PC-9 (cell line): Measurements from ENCODE around the gene PARP8. TPM values are rescaled to one million over a fixed set of nuclear protein-coding genes. Genes with fewer than 3 reads are reported as not detected.

Source experiments
- BruUV-seq: library from RNA; stranded (reverse); fragments of 400-500 nt; replicated peaks from 2 replicates; lab custom pipeline; 2021; lab: Mats Ljungman, UMichigan
- CTCF ChIA-PET: fragments of 300-600 bp; sonication (Branson Sonifier 250); formaldehyde crosslinking; loops from one replicate; lab custom pipeline; 2022; ENCODE audit warnings: antibody characterized with exemption; lab: Charles Lee
- POLR2A ChIA-PET: fragments of 300-600 bp; sonication (Branson Sonifier 250); formaldehyde crosslinking; loops from one replicate; lab custom pipeline; 2022; ENCODE audit warnings: antibody characterized with exemption; ENCODE audit not compliant: unreplicated experiment; lab: Charles Lee
- DNase-seq, 2 experiments: peaks; one replicate each; pipeline versions ENCODE4 v3.0.0 to v3.0.0-alpha.2; 2015 to 2022; ENCODE audit warnings: mixed read lengths in 1 of 2
- H2AFZ ChIP-seq: fragments of 200-600 bp; sonication (generic); 2 replicates; pipeline ENCODE4 v1.8.1; 2017; ENCODE audit warnings: antibody characterized with exemption
- H3F3A ChIP-seq: fragments of 200-600 bp; sonication (generic); 2 replicates; pipeline ENCODE4 v1.8.1; 2017; ENCODE audit warnings: antibody characterized with exemption, mild to moderate bottlenecking, low read depth; ENCODE audit not compliant: insufficient read depth
- H3K27ac ChIP-seq: fragments of 200-600 bp; sonication (generic); 2 replicates; pipeline ENCODE4 v1.6.1; 2016; ENCODE audit warnings: mixed run types
- H3K27me3 ChIP-seq: fragments of 200-600 bp; sonication (generic); 2 replicates; pipeline ENCODE4 v1.6.1; 2016; ENCODE audit warnings: low read depth, mixed run types; ENCODE audit not compliant: insufficient read depth
- H3K36me3 ChIP-seq: fragments of 200-600 bp; sonication (generic); 2 replicates; pipeline ENCODE4 v1.6.1; 2016; ENCODE audit warnings: low read depth, mixed run types
- H3K4me1 ChIP-seq: fragments of 200-600 bp; sonication (generic); replicated peaks from 2 replicates; pipeline ENCODE4 v1.6.1; 2016; ENCODE audit warnings: mixed run types; ENCODE audit not compliant: insufficient read depth
- H3K4me2 ChIP-seq: fragments of 200-600 bp; sonication (generic); 2 replicates; pipeline ENCODE4 v1.6.1; 2017; ENCODE audit warnings: mixed run types
- H3K4me3 ChIP-seq: fragments of 200-600 bp; sonication (generic); 2 replicates; pipeline ENCODE4 v1.6.1; 2016; ENCODE audit warnings: mixed run types
- H3K79me2 ChIP-seq: fragments of 200-600 bp; sonication (generic); 2 replicates; pipeline ENCODE4 v1.6.1; 2017; ENCODE audit warnings: low read depth, mixed run types
- H3K9me2 ChIP-seq: fragments of 200-600 bp; sonication (generic); 2 replicates; pipeline ENCODE4 v1.8.1; 2017; ENCODE audit warnings: mild to moderate bottlenecking; ENCODE audit not compliant: insufficient read depth
- H3K9me3 ChIP-seq: fragments of 200-600 bp; sonication (generic); 2 replicates; pipeline ENCODE4 v1.8.1; 2016; ENCODE audit warnings: low read depth; ENCODE audit not compliant: insufficient read depth
- H4K20me1 ChIP-seq: fragments of 200-600 bp; sonication (generic); 2 replicates; pipeline ENCODE4 v1.8.1; 2017; ENCODE audit not compliant: insufficient read depth
- EZH2 ChIP-seq: fragments of 200-600 bp; sonication (generic); IDR thresholded peaks from 2 replicates; pipeline ENCODE4 v1.8.0; 2017; ENCODE audit warnings: antibody characterized with exemption, low read depth
- intact Hi-C: fragments of 100-400 bp; cut with micrococcal nuclease; formaldehyde crosslinking; loops from one replicate; pipeline ENCODE4 v1.10.0; 2022; ENCODE audit not compliant: unreplicated experiment
- total RNA-seq: library from RNA; stranded (reverse); gene quantifications from 2 replicates; pipeline ENCODE4 v1.2.3, GENCODE V29; 2021
- TF ChIP-seq, protein P1 (sequence below): fragments of 200-600 bp; sonication (generic); conservative IDR thresholded peaks from 2 replicates; pipeline ENCODE4 v1.6.1; 2017; ENCODE audit warnings: mixed run types, antibody characterized with exemption, mild to moderate bottlenecking, moderate library complexity

Gene PARP8
- total RNA-seq, 1 experiment from 2014 or later: 17.6 TPM

DNA sequence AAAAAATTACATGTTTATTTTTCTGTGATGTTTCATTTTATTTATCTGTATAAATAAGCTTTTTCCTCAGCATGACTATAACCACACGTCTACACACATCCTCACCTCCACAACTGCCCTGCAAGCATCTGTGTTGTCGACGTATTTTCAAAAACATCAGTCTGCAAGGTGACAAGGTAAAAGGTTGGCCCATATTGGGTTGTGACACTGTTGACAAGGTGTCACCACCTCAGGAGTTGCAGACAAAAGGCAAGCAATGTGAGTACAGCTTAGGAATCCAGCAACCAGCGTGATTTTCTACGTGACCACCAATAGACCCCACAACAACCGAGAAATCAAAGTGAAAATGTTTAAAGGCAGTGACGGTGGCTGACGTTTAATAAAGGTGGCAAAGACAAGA is 187.6 kb downstream of the PARP8 start:
- Histone ChIP-seq H3K9me2 (no peaks in the 10 kb centered on the region), H3K9me3 (no peaks in the 10 kb centered on the region), H3K27me3 (no peaks in the 10 kb centered on the region), H3K4me1 (no peaks in the 10 kb centered on the region), H3K79me2 (no peaks in the 10 kb centered on the region), H3K27ac (no peak overlapping the region), H3K36me3 (no peaks in the 10 kb centered on the region), H3K4me3 (no peak overlapping the region), H4K20me1 (no peaks in the 10 kb centered on the region), H3F3A (no peaks in the 10 kb centered on the region), H2AFZ (no peak overlapping the region), H3K4me2 (no peak overlapping the region)
- BruUV-seq: no TSS peak
- ChIA-PET POLR2A (no interaction called here), CTCF (no interaction called here)
- no peak for DNase-seq
- intact Hi-C loops: no loop called here
- TF ChIP-seq, protein P1, sequence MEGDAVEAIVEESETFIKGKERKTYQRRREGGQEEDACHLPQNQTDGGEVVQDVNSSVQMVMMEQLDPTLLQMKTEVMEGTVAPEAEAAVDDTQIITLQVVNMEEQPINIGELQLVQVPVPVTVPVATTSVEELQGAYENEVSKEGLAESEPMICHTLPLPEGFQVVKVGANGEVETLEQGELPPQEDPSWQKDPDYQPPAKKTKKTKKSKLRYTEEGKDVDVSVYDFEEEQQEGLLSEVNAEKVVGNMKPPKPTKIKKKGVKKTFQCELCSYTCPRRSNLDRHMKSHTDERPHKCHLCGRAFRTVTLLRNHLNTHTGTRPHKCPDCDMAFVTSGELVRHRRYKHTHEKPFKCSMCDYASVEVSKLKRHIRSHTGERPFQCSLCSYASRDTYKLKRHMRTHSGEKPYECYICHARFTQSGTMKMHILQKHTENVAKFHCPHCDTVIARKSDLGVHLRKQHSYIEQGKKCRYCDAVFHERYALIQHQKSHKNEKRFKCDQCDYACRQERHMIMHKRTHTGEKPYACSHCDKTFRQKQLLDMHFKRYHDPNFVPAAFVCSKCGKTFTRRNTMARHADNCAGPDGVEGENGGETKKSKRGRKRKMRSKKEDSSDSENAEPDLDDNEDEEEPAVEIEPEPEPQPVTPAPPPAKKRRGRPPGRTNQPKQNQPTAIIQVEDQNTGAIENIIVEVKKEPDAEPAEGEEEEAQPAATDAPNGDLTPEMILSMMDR: no peak
- no peak for TF ChIP-seq EZH2

DNA sequence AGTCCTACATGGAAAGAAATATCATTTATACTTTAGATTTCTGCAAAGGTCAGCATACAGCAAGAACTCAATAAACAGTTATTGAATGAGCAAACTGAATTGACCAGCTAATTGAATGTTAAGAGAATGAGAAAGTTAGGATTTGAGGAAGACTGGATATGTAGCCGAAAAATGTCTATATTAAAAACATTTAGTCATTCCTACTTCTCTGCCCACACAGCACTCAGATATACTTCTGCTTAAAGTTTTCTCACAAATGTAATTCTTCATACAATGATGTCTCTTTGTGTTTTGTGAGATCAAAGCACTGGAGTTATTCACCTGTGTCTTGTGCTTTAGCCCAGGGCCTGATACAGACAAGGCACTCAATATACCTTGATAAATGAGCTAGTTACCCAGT is 188.6 kb downstream of the PARP8 start:
- H3K27ac ChIP-seq: no peak overlapping the region
- H3F3A ChIP-seq: no peaks in the 10 kb centered on the region
- H3K9me2 ChIP-seq: no peaks in the 10 kb centered on the region
- TF ChIP-seq, protein P1: no peak
- TF ChIP-seq EZH2: no peak
- no peaks in the 10 kb centered on the region for H3K27me3 ChIP-seq
- intact Hi-C loops: no loop called here
- H2AFZ ChIP-seq: no peak overlapping the region
- no peaks in the 10 kb centered on the region for H3K4me1 ChIP-seq
- H3K79me2 ChIP-seq: no peaks in the 10 kb centered on the region
- H3K4me2 ChIP-seq: no peak overlapping the region
- H3K4me3 ChIP-seq: no peak overlapping the region
- no TSS peak for BruUV-seq
- H3K36me3 ChIP-seq: no peaks in the 10 kb centered on the region
- no peaks in the 10 kb centered on the region for H4K20me1 ChIP-seq
- ChIA-PET POLR2A (no interaction called here), CTCF (no interaction called here)
- no peak for DNase-seq
- no peaks in the 10 kb centered on the region for H3K9me3 ChIP-seq

DNA sequence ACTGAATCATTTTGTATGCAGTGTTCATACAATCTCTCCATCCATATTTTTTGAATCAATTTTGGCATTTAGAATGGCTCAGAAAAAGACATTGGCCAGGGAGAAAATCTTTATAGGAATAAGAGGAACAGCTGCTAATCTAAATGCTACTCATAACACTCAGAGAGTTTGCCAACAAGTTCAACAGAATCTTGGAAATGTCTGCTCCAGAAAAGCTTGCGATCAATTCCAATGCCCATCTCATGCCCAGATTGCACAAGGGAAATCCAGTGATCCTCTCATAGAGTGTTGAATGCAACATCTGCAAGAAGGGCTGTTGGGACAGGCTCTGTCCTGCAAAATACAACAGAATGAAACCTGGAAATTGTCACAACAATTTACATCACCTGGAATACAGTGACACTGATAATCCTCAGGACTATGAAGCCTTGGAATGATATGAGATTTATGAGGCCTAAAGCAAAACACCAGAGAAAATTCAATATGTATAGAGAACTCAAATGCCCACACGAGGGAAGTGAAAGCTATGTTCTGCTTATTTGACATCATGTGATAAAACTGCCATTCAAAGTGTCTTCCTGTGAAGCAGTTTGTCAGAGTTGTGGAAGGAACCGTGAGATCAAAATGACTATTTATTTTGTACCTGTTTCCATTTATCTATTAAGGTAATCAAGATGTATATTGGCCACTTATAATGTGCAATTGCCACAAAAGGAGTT is 190.1 kb downstream of the PARP8 start:
- Histone ChIP-seq H3K9me3 (no peaks in the 10 kb centered on the region), H3K4me3 (no peak overlapping the region), H3K27me3 (no peaks in the 10 kb centered on the region), H3K79me2 (no peaks in the 10 kb centered on the region), H3K4me2 (no peak overlapping the region), H3K4me1 (no peaks in the 10 kb centered on the region), H3F3A (no peaks in the 10 kb centered on the region), H3K27ac (no peak overlapping the region), H2AFZ (no peak overlapping the region), H3K9me2 (no peaks in the 10 kb centered on the region), H4K20me1 (no peaks in the 10 kb centered on the region), H3K36me3 (no peaks in the 10 kb centered on the region)
- DNase-seq: no peak
- intact Hi-C loops: no loop called here
- CTCF ChIA-PET: no interaction called here
- POLR2A ChIA-PET: no interaction called here
- TF ChIP-seq, protein P1: no peak
- no peak for TF ChIP-seq EZH2
- no TSS peak for BruUV-seq
